ENCODE data around the gene ADAMTS10. TPM values are rescaled to one million over a fixed set of nuclear protein-coding genes. Genes with fewer than 3 reads are reported as not detected.
"Not testable (repeated sequence)": the region's sequence is repeated elsewhere in the genome, so short reads cannot be mapped to it uniquely, and the experiment has no call there.

Gene ADAMTS10
- total and polyA plus RNA-seq, 2 of the 13 experiments (the other 11 are each of a cell fraction or from before 2014, with no cell fraction given): 0.49 to 1.7 TPM

- intact Hi-C loops (cut with micrococcal nuclease; ENCODE audit: unreplicated experiment); FAIRE-seq; BruUV-seq (replicated peaks); H4K20me1 ChIP-seq (ENCODE audit: insufficient read depth, low read length); H3K79me2 ChIP-seq (ENCODE audit: insufficient read depth, low read length); H2AFZ ChIP-seq (ENCODE audit: low read length); H3K9me3 ChIP-seq (ENCODE audit: low read length); in situ Hi-C loops (cut with HindIII; ENCODE audit: extremely low pct_ligation_motif_present, low pct_unique_long_range_greater_than_20kb); H3K9ac ChIP-seq (ENCODE audit: insufficient read depth, low read depth, low read length); H3K27ac ChIP-seq (ENCODE audit: extremely low read length, insufficient read depth, low read length); DNase-seq (ENCODE audit: low spot score); H3K36me3 ChIP-seq (replicated peaks in 1 of 2; ENCODE audit: control insufficient read depth in 1 of 2, insufficient read depth in 2 of 2, low read length in 2 of 2); H3K4me3 ChIP-seq (replicated peaks in 1 of 3; ENCODE audit: insufficient read depth in 1 of 3, low read depth in 2 of 3, low read length in 3 of 3); ATAC-seq; H3K27me3 ChIP-seq (ENCODE audit: control insufficient read depth in 1 of 2, insufficient read depth in 2 of 2, low read length in 2 of 2): not testable (repeated sequence)
- WGBS (ENCODE audit: low lambda C conversion rate): 28% methylated on average over 15 of the region's 15 CpGs
- Histone ChIP-seq H3K4me2 (ENCODE audit: low read depth, low read length) (peak overlapping the region; percentile 3; the same call in 1 of the 2 replicates), H3K4me1 (ENCODE audit: insufficient read depth, low read length) (peaks cover 22% of the 10 kb centered on the region)
- ChIA-PET CTCF (ENCODE audit: low intra/inter-chr PET ratio, low total read pairs) (interaction anchor here (4.3 kb wide), 1 partner anchor 25 kb away, joined by 45 read pairs; no protein-coding TSS in a partner anchor), POLR2A (interaction anchor here (1.2 kb wide), 2 partner anchors 14 to 25 kb away, joined by 3 to 5 read pairs; partner anchors contain the start of gene NFILZ)
Observed at GRCh38 chr19:8617325-8617724, 6.8 kb upstream of the ADAMTS10 start.

- Histone ChIP-seq H3K4me1 (ENCODE audit: insufficient read depth, low read length) (peaks cover 22% of the 10 kb centered on the region), H3K36me3 (replicated peaks in 1 of 2; ENCODE audit: control insufficient read depth in 1 of 2, insufficient read depth in 2 of 2, low read length in 2 of 2) (no peaks in the 10 kb centered on the region), H3K9me3 (ENCODE audit: low read length) (no peaks in the 10 kb centered on the region), H3K9ac (ENCODE audit: insufficient read depth, low read depth, low read length) (no peak overlapping the region), H2AFZ (ENCODE audit: low read length) (no peak overlapping the region), H3K79me2 (ENCODE audit: insufficient read depth, low read length) (no peaks in the 10 kb centered on the region), H3K4me3 (replicated peaks in 1 of 3; ENCODE audit: insufficient read depth in 1 of 3, low read depth in 2 of 3, low read length in 3 of 3) (no peak overlapping the region), H3K4me2 (ENCODE audit: low read depth, low read length) (no peak overlapping the region; the same call in 1 of the 2 replicates), H4K20me1 (ENCODE audit: insufficient read depth, low read length) (no peaks in the 10 kb centered on the region), H3K27ac (ENCODE audit: extremely low read length, insufficient read depth, low read length) (no peak overlapping the region), H3K27me3 (ENCODE audit: control insufficient read depth in 1 of 2, insufficient read depth in 2 of 2, low read length in 2 of 2) (no peaks in the 10 kb centered on the region)
- no TSS peak for BruUV-seq (replicated peaks)
- ATAC-seq: no peak
- CTCF ChIA-PET (ENCODE audit: low intra/inter-chr PET ratio, low total read pairs): interaction anchor here (4.3 kb wide), 1 partner anchor 25 kb away, joined by 45 read pairs; no protein-coding TSS in a partner anchor
- intact Hi-C loops (cut with micrococcal nuclease; ENCODE audit: unreplicated experiment): no loop called here
- no peak for FAIRE-seq
- WGBS (ENCODE audit: low lambda C conversion rate): 46% methylated on average over 6 of the region's 6 CpGs
- TF ChIP-seq CBX2 (IDR thresholded peaks at IDR 0.05; ENCODE audit: low read depth, low read length) (no peak), CBX2 (CRISPR knock-in tag; IDR thresholded peaks at IDR 0.05; ENCODE audit: low read depth) (no peak), ZNF121 (CRISPR knock-in tag; IDR thresholded peaks at IDR 0.05) (peak; percentile 87), NCOR1 (IDR thresholded peaks at IDR 0.05; ENCODE audit: borderline replicate concordance, low read length) (no peak)
- DNase-seq (ENCODE audit: low spot score): no peak
- in situ Hi-C loops (cut with HindIII; ENCODE audit: extremely low pct_ligation_motif_present, low pct_unique_long_range_greater_than_20kb): no loop called here
- POLR2A ChIA-PET: interaction anchor here (1.2 kb wide), 2 partner anchors 14 to 25 kb away, joined by 3 to 5 read pairs; partner anchors contain the start of gene NFILZ
Observed at GRCh38 chr19:8616861-8617260, 6.3 kb upstream of the ADAMTS10 start.

All from HepG2 (cell line).